Measurements from ENCODE around the gene ENTPD2.

DNA sequence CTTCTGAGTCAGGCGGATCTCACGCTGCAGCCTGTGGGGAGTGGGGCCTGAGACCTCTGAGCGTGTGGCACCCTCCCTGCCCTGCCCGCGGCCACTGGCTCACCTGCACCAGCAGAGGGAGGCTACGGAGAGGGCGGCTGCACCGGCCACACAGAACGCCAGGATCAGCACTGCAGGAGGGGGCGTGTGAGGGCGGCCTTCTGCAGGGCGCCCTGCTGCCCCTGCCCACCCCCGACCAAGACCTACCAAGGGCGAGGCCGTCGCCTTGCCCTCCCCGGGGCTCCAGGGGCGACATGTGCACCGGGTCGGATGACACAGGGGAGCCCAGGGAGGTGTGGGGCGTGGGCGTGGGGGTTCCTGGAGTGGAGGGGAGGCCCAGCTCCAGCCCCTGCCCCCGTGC lies 13.3 kb downstream of the ENTPD2 start:
- TF ChIP-seq, protein P1, sequence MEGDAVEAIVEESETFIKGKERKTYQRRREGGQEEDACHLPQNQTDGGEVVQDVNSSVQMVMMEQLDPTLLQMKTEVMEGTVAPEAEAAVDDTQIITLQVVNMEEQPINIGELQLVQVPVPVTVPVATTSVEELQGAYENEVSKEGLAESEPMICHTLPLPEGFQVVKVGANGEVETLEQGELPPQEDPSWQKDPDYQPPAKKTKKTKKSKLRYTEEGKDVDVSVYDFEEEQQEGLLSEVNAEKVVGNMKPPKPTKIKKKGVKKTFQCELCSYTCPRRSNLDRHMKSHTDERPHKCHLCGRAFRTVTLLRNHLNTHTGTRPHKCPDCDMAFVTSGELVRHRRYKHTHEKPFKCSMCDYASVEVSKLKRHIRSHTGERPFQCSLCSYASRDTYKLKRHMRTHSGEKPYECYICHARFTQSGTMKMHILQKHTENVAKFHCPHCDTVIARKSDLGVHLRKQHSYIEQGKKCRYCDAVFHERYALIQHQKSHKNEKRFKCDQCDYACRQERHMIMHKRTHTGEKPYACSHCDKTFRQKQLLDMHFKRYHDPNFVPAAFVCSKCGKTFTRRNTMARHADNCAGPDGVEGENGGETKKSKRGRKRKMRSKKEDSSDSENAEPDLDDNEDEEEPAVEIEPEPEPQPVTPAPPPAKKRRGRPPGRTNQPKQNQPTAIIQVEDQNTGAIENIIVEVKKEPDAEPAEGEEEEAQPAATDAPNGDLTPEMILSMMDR (conservative IDR thresholded peaks at IDR 0.05): no peak
- no peak for TF ChIP-seq ZFX (IDR thresholded peaks at IDR 0.05)
